Esophagus squamous epithelium (tissue), 5 donors: ENCODE results near the gene PLSCR5. TPM values are rescaled to one million over a fixed set of nuclear protein-coding genes. Genes with fewer than 3 reads are reported as not detected.

Experiments used
- DNase-seq: peaks from one replicate; lab custom pipeline; 2025; lab: John Stamatoyannopoulos, UW
- H3K27ac ChIP-seq, 4 donors: fragments of 200-600 bp; sonication (generic); one replicate each; pipeline ENCODE4 v1.5.1; 2016 to 2019; ENCODE audit warnings: mild to moderate bottlenecking in 1 of 4
- H3K27me3 ChIP-seq, 4 donors: fragments of 200-600 bp; sonication (generic); 1 replicate in 3 of 4; 2 replicates in 1 of 4; pipeline versions ENCODE4 v1.5.1 to v1.6.0; 2017 to 2021; ENCODE audit warnings: antibody characterized with exemption in 1 of 4
- H3K36me3 ChIP-seq, 3 donors: fragments of 200-600 bp; sonication (generic); one replicate each; pipeline ENCODE4 v1.5.1; 2016 to 2019
- H3K4me1 ChIP-seq, 3 donors: fragments of 200-600 bp; sonication (generic); one replicate each; pipeline ENCODE4 v1.5.1; 2017 to 2019
- H3K4me3 ChIP-seq, 4 donors: fragments of 200-600 bp; sonication (generic); 1 replicate in 3 of 4; 2 replicates in 1 of 4; pipeline ENCODE4 v1.5.1; 2016 to 2019; ENCODE audit warnings: mild to moderate bottlenecking in 2 of 4, moderate library complexity in 1 of 4
- H3K9me3 ChIP-seq, 3 donors: fragments of 200-600 bp; sonication (generic); one replicate each; pipeline ENCODE4 v1.5.1; 2016 to 2019
- POLR2A ChIP-seq, 4 donors: fragments of 450-650 bp; IDR thresholded peaks; one replicate each; pipeline ENCODE4 v1.6.1; 2017; ENCODE audit warnings: antibody characterized with exemption in 4 of 4, mild to moderate bottlenecking in 4 of 4, moderate library complexity in 3 of 4
- WGBS, 2 donors: methylation state at CpG; one replicate each; pipeline ENCODE4 v1.1.5; 2018; 5-methylcytosine and 5-hydroxymethylcytosine counted together
- intact Hi-C: fragments of 100-400 bp; cut with DNase I; formaldehyde crosslinking; loops from one replicate; pipeline ENCODE4 v1.15.0; 2022
- total RNA-seq, 4 donors: library from RNA; depleted of rRNA; stranded (reverse); fragments of >200 nt; gene quantifications; one replicate each; pipeline ENCODE4 v1.1.0, GENCODE V29; 2016
- TF ChIP-seq, protein P1 (sequence below), 6 experiments: fragments of 450-650 bp in 4 of 6; fragments of 200-600 bp in 2 of 6; sonication (generic) in 2 of 6; IDR thresholded peaks; one replicate each; pipeline ENCODE4 v1.5.1; 2016 to 2019; ENCODE audit warnings: antibody characterized with exemption in 6 of 6, mild to moderate bottlenecking in 4 of 6, moderate library complexity in 4 of 6
- donor health status: DM: yes; HTN: yes; CAD: no.

The PLSCR5 gene
- total RNA-seq, 4 donors from 2014 or later = not detected

DNA sequence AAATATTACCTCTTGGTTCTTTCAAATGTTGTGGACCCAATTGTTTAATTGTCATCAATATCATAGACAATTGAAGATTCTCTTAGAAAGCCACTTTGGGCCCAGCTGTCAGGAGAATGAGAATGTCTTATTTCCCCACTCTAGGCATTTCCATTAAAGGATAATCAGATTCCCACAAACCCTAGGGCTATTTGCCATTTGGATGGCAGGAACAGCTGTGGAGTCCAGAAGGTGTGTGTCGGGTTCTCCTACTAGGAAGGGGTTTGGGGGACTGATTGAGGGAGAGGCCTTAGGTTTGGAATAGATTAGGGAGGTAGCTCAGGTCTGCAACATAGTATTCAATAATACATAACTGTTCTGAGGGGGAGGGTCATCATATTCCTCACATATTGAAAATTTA lies 35.2 kb upstream of the PLSCR5 start:
- Histone ChIP-seq H3K9me3 (no peaks in the 10 kb centered on the region), H3K27me3 (no peaks in the 10 kb centered on the region), H3K4me3 (no peak overlapping the region), H3K27ac (no peak overlapping the region), H3K4me1 (no peaks in the 10 kb centered on the region), H3K36me3 (no peaks in the 10 kb centered on the region)
- no peak for TF ChIP-seq POLR2A (IDR thresholded peaks at IDR 0.05)
- TF ChIP-seq, protein P1, sequence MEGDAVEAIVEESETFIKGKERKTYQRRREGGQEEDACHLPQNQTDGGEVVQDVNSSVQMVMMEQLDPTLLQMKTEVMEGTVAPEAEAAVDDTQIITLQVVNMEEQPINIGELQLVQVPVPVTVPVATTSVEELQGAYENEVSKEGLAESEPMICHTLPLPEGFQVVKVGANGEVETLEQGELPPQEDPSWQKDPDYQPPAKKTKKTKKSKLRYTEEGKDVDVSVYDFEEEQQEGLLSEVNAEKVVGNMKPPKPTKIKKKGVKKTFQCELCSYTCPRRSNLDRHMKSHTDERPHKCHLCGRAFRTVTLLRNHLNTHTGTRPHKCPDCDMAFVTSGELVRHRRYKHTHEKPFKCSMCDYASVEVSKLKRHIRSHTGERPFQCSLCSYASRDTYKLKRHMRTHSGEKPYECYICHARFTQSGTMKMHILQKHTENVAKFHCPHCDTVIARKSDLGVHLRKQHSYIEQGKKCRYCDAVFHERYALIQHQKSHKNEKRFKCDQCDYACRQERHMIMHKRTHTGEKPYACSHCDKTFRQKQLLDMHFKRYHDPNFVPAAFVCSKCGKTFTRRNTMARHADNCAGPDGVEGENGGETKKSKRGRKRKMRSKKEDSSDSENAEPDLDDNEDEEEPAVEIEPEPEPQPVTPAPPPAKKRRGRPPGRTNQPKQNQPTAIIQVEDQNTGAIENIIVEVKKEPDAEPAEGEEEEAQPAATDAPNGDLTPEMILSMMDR (IDR thresholded peaks at IDR 0.05) = no peak
- intact Hi-C loops = no loop called here
- 92 to 100% methylated on average over 1 of the region's 1 CpG for WGBS, 2 donors
- DNase-seq = no peak

DNA sequence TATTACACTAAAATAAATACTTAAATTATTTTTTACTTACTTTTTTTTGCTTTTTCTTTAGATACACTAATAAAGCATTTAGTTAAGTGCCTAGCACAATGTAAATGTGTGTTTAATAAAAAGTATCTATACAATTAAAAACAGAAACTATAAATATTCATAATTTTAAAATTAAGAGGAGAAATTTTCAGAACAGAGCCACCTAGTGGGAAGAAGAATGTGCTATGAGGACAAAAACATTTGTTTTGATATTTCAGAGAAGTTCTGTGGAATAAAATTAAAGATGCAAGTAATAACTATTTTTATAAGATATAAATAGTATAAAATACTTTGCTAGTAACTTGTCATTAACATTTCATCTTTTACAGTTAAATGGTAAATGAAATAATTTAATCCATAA lies 33.6 kb upstream of the PLSCR5 start:
- H3K4me3 ChIP-seq = no peak overlapping the region

DNA sequence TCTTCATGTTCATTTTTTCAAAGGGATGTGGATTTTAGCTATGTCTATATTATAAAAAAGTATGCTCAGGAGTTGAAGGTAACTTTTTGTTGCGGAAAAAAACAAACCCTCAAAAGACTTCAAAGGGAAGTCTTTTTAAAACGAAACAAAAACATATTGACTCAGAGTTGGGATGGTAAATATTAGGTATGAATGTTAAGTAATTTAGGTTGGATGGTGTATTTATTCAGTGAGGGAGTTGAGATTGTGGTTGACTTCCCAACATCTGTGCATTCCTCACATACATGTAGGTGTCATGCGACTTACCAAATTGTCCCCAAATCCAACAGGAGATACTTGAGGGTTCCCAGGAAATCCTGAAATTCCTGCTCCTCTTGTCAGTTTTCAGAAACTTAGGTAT lies 32.7 kb upstream of the PLSCR5 start:
- no peak overlapping the region for H3K4me3 ChIP-seq
- no peak for TF ChIP-seq POLR2A (IDR thresholded peaks at IDR 0.05)
- TF ChIP-seq, protein P1 (IDR thresholded peaks at IDR 0.05) = no peak
- H3K4me1 ChIP-seq = no peaks in the 10 kb centered on the region
- no peaks in the 10 kb centered on the region for H3K36me3 ChIP-seq
- no peak for DNase-seq
- no peaks in the 10 kb centered on the region for H3K9me3 ChIP-seq
- 68 to 76% methylated on average over 3 of the region's 3 CpGs for WGBS, 2 donors
- no peaks in the 10 kb centered on the region for H3K27me3 ChIP-seq
- intact Hi-C loops = no loop called here
- no peak overlapping the region for H3K27ac ChIP-seq

More for the DNA sequence above, 33.6 kb upstream of the PLSCR5 start:
- TF ChIP-seq POLR2A (IDR thresholded peaks at IDR 0.05) = no peak
- TF ChIP-seq, protein P1 (IDR thresholded peaks at IDR 0.05) = peak in 2 of 6 experiments; percentile 25 to 42
- DNase-seq = no peak
- no peaks in the 10 kb centered on the region for H3K9me3 ChIP-seq
- no peaks in the 10 kb centered on the region for H3K36me3 ChIP-seq
- intact Hi-C loops = no loop called here
- no peaks in the 10 kb centered on the region for H3K4me1 ChIP-seq
- H3K27me3 ChIP-seq = no peaks in the 10 kb centered on the region
- no peak overlapping the region for H3K27ac ChIP-seq

DNA sequence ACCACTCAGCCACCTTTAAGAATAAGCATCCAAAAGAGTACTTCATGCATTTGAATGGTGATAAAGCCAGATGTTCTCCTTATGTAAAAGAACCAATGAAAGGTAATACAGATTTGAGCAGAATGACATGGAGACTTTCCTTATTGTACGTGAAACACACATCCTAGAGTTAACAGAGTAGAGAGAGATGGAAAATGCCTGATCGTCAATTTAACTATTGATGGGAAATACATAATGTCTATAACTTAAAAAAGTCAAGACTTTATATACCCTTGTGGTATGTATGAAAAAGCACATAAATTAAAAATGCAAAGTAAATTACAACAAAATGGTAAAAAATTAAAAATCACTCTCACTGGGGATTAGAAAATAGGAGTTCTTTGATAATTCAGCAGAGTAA lies 31.7 kb upstream of the PLSCR5 start:
- no peaks in the 10 kb centered on the region for H3K27me3 ChIP-seq
- no peaks in the 10 kb centered on the region for H3K36me3 ChIP-seq
- TF ChIP-seq, protein P1 (IDR thresholded peaks at IDR 0.05) = no peak
- no peak for TF ChIP-seq POLR2A (IDR thresholded peaks at IDR 0.05)
- H3K9me3 ChIP-seq = no peaks in the 10 kb centered on the region
- H3K4me1 ChIP-seq = no peaks in the 10 kb centered on the region
- DNase-seq = no peak
- no peak overlapping the region for H3K27ac ChIP-seq
- intact Hi-C loops = no loop called here
- WGBS, 2 donors = 83 to 85% methylated on average over 2 of the region's 2 CpGs
- no peak overlapping the region for H3K4me3 ChIP-seq

DNA sequence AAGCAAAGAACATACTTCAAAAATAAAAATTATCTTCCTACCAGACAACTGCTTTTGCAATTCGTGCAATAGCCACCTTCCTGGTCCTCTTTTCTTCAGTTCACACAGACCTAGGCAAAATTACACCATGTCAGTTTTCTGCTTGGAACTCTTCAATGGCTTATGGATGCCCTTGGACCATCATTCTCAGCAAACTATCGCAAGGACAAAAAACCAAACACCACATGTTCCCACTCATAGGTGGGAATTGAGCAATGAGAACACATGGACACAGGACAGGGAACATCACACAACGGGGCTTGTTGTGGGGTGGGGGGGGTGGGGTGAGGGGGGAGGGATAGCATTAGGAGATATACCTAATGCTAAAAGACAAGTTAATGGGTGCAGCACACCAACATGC lies 29.2 kb upstream of the PLSCR5 start:
- no peaks in the 10 kb centered on the region for H3K27me3 ChIP-seq
- no peak overlapping the region for H3K27ac ChIP-seq
- intact Hi-C loops = no loop called here
- TF ChIP-seq, protein P1 (IDR thresholded peaks at IDR 0.05) = no peak
- no peak for TF ChIP-seq POLR2A (IDR thresholded peaks at IDR 0.05)
- H3K4me1 ChIP-seq = no peaks in the 10 kb centered on the region
- no peaks in the 10 kb centered on the region for H3K9me3 ChIP-seq
- no peak for DNase-seq
- WGBS, 2 donors = 45 to 65% methylated on average over 1 to 3 of the region's 3 CpGs
- no peaks in the 10 kb centered on the region for H3K36me3 ChIP-seq
- no peak overlapping the region for H3K4me3 ChIP-seq
